MV-4-11 (cell line): ENCODE results near the gene ROCK2.
A peak's percentile ranks its signal among the peaks of the same experiment; 100 is the strongest.

Experiments
- DNase-seq: peaks from one replicate; lab custom pipeline; 2025; lab: John Stamatoyannopoulos, UW

The ROCK2 gene

GRCh38 chr2:11344342-11344955, at the start of gene ROCK2:
TSS of gene ROCK2 (minus strand) at chr2:11344636. CDS start at chr2:11344136, 500 bp downstream.
- DNase-seq: peak; percentile 52

GRCh38 chr2:11393711-11394236, 49.3 kb upstream of the ROCK2 start:
- no peak for DNase-seq

- no peak for DNase-seq
These were observed 47.5 kb upstream of the ROCK2 start for GRCh38 chr2:11391942-11392266.

GRCh38 chr2:11390399-11390658, 45.9 kb upstream of the ROCK2 start:
- no peak for DNase-seq

GRCh38 chr2:11389551-11390398, 45.3 kb upstream of the ROCK2 start:
- DNase-seq: no peak

- DNase-seq: no peak
These were observed 44.6 kb upstream of the ROCK2 start for GRCh38 chr2:11389052-11389420.

- peak; percentile 31 for DNase-seq
These were observed 44.0 kb upstream of the ROCK2 start for GRCh38 chr2:11388262-11389051.

GRCh38 chr2:11387843-11388242, 43.4 kb upstream of the ROCK2 start:
- DNase-seq: no peak

GRCh38 chr2:11387100-11387390, 42.6 kb upstream of the ROCK2 start:
- peak; percentile 17 for DNase-seq

GRCh38 chr2:11385847-11386246, 41.4 kb upstream of the ROCK2 start:
- no peak for DNase-seq

GRCh38 chr2:11385216-11385615, 40.8 kb upstream of the ROCK2 start:
- peak; percentile 6 for DNase-seq

GRCh38 chr2:11379558-11379957, 35.1 kb upstream of the ROCK2 start:
- no peak for DNase-seq

GRCh38 chr2:11377928-11378545, 33.6 kb upstream of the ROCK2 start:
- peak; percentile 30 for DNase-seq

GRCh38 chr2:11376071-11376470, 31.6 kb upstream of the ROCK2 start:
- no peak for DNase-seq

GRCh38 chr2:11375689-11376027, 31.2 kb upstream of the ROCK2 start:
- no peak for DNase-seq

- DNase-seq: no peak
These were observed 30.7 kb upstream of the ROCK2 start for GRCh38 chr2:11375025-11375688.

- no peak for DNase-seq
These were observed 28.7 kb upstream of the ROCK2 start for GRCh38 chr2:11373096-11373495.

- DNase-seq: no peak
These were observed 26.9 kb upstream of the ROCK2 start for GRCh38 chr2:11371092-11371937.

- no peak for DNase-seq
These were observed 26.1 kb upstream of the ROCK2 start for GRCh38 chr2:11370377-11371091.

GRCh38 chr2:11368059-11368572, 23.7 kb upstream of the ROCK2 start:
- no peak for DNase-seq
